ENCODE measurements around the gene SLC39A5.

DNA sequence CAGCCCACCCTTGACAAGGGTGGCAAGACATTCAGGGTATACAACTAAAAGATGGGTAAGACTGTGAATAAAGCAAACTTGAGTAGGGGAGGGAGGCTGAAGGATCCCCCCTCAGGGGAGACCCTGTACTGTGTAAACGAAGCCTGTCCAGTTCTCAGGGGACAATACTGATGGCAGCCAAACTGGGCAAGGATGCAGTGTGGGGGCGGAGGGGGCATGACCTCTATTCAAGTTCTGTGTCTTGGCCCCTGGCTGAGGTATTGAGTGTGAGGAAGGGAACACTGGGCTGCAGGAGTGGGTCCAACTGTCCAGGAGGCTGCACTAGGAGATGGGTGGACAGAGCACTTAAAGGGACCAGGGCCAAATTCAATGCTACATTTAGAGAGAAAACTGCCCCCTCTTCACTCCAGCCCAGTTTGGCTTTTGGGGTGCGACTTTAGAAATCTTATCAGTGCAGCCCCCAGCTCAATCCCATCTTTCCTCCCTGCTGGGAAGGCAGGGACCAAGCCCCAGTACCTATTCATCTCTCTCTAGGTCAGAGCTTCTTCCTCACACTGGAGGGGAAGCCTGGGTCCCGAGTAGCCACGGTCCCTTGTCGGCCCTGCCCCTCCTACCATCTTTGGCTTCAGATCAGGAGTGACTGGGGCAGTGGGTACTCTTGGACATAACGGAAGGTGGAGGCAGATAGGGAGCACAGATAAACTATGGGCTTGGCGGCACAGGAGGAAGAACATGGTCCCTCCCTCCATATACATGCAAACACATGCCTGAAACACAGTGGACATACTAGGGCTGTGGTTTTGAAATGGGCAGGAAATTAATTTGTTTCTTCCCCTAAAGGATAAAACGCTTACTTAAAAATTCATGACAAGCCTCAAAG is 11.8 kb downstream of the SLC39A5 start:
- TF ChIP-seq, protein P1, sequence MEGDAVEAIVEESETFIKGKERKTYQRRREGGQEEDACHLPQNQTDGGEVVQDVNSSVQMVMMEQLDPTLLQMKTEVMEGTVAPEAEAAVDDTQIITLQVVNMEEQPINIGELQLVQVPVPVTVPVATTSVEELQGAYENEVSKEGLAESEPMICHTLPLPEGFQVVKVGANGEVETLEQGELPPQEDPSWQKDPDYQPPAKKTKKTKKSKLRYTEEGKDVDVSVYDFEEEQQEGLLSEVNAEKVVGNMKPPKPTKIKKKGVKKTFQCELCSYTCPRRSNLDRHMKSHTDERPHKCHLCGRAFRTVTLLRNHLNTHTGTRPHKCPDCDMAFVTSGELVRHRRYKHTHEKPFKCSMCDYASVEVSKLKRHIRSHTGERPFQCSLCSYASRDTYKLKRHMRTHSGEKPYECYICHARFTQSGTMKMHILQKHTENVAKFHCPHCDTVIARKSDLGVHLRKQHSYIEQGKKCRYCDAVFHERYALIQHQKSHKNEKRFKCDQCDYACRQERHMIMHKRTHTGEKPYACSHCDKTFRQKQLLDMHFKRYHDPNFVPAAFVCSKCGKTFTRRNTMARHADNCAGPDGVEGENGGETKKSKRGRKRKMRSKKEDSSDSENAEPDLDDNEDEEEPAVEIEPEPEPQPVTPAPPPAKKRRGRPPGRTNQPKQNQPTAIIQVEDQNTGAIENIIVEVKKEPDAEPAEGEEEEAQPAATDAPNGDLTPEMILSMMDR (IDR thresholded peaks at IDR 0.05) = no peak
- no peak for TF ChIP-seq POLR2A (IDR thresholded peaks at IDR 0.05)
